GM21528 (cell line): ENCODE measurements around the gene OLFML3.

ENCODE experiments used
- ATAC-seq: cut with Tn5 transposase; IDR thresholded peaks from one replicate; pipeline ENCODE4 v1.9.1; 2021; ENCODE audit warnings: mild to moderate bottlenecking, moderate library complexity; ENCODE audit not compliant: unreplicated experiment, low FRiP score

The OLFML3 gene

DNA sequence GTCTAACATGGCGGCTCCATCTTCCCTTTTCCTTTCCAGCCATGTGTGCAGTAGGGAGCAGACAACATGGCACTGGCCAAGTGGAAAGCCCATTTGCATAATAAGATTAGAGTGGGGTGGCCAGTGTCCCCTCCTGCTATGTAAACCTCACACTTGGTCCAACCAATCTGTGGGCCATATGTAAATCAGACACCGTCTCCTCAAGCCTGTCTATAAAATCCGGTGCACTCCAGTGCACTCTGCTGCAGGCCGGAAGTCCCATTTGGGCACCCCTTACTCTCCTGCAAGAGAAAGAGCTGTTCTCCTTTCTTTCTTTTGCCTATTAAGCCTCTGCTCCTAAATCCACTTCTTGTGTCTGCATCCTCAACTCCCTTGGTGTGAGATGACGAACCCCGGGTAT, 44.1 kb downstream of the OLFML3 start:
- ATAC-seq, result no peak

DNA sequence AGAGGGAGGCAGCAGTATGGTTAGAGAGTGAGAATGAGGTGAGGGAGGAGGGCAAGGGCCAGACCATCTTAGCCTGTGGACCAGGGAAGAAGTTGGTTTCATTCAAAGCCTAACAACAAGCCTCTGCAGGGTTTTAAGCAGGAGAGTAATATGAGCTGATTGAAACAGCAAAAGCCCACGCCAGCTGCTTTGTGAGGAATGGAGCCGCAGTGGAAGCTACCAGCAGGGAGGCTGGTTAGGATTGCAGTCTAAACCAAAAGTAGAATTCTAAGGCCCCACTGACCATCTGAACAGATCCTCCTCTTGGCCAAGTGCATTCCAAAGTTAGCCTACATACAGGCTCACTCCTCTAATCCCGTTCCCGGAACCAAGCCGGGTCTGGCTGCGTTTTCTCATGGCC, 44.8 kb downstream of the OLFML3 start:
- no peak for ATAC-seq

DNA sequence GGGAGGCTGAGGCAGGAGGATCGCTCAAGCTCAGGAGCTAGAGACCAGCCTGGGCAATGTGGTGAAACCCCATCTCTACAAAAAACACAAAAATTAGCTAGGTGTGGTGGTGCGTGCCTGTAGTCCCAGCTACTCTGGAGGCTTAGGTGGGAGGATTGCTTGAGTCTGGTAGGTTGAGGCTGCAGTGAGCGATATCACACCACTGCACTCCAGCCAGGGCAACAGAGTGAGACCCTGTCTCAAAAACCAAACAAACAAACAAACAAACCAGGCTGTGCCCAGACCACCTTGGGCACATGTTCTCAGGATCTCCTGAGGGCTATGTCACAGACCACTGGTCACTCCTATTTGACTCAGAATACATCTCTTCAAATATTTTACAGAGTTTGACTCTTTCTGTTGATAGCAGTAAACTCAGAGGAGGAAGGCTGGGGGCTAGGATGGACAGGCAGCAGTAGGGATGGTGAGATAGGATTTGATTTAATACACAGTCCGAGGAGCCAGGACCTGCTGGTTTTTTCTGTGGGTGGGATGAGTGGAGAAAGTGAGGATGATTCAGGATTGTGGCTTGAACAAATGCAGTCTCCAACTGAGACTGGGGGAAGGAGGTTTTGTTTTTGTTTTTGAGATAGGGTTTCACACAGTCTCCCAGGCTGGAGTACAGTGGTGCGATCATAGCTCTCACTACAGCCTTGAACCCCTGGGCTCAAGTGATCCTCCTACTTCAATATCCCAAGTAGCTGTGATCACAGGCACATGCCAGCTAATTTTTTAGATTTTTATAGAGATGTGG, 46.5 kb downstream of the OLFML3 start:
- ATAC-seq, result no peak

DNA sequence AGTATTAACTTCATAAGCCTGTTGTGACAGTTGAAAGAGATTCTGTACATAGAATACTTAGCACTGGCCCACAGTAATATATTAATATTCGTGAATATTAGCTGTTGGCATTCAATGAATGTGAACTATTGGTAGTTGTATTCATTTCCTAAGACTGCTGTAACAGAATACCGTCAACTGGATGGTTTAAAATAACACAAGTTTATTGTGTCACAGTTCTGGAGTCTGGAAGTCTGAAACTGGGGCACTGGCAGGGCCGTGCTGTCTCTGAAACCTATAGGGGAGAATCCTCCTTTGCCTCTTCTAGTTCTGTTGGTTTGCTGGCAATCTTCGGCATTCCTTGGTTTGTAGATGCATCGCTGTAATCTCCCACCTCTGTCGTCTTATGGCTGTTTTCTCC, 47.5 kb downstream of the OLFML3 start:
- no peak for ATAC-seq
